Measurements from ENCODE around the gene ACSF2.

ACSF2 gene

GRCh38 chr17:50432125-50432762 is 6.2 kb downstream of the ACSF2 start:
- Histone ChIP-seq H4K20me1 (0 out of 2 replicates have a peak, but pooled peaks cover 6% of the 10 kb centered on the region), H3K4me2 (no peak overlapping the region), H3K36me3 (peaks cover 5% of the 10 kb centered on the region; the same call in 1 of the 2 replicates), H3K27me3 (no peaks in the 10 kb centered on the region), H3K9me3 (no peaks in the 10 kb centered on the region), H3K4me3 (no peak overlapping the region), H3K9ac (no peak overlapping the region), H3K27ac (no peak overlapping the region), H3K4me1 (peaks cover 13% of the 10 kb centered on the region)
- TF ChIP-seq Cebpa-rat (IDR thresholded peaks at IDR 0.05), result no peak

- no peak for TF ChIP-seq Cebpa-rat (IDR thresholded peaks at IDR 0.05)
Observed at GRCh38 chr17:50437409-50437808, 11.4 kb downstream of the ACSF2 start.

GRCh38 chr17:50439008-50439407 is 13.0 kb downstream of the ACSF2 start:
- Histone ChIP-seq H4K20me1 (peaks cover 12% of the 10 kb centered on the region; the same call in 1 of the 2 replicates), H3K27me3 (no peaks in the 10 kb centered on the region), H3K4me3 (no peak overlapping the region), H3K9ac (no peak overlapping the region), H3K36me3 (peaks cover 14% of the 10 kb centered on the region; the same call in 1 of the 2 replicates), H3K4me2 (no peak overlapping the region), H3K4me1 (no peaks in the 10 kb centered on the region), H3K27ac (no peak overlapping the region), H3K9me3 (no peaks in the 10 kb centered on the region)
- no peak for TF ChIP-seq Cebpa-rat (IDR thresholded peaks at IDR 0.05)

More at GRCh38 chr17:50437409-50437808, 11.4 kb downstream of the ACSF2 start:
- H3K36me3 ChIP-seq, result peaks cover 14% of the 10 kb centered on the region; the same call in 1 of the 2 replicates
- H3K27ac ChIP-seq, result no peak overlapping the region
- H4K20me1 ChIP-seq, result peaks cover 17% of the 10 kb centered on the region; the same call in 1 of the 2 replicates
- H3K9ac ChIP-seq, result no peak overlapping the region
- no peaks in the 10 kb centered on the region for H3K4me1 ChIP-seq
- no peak overlapping the region for H3K4me2 ChIP-seq
- no peak overlapping the region for H3K4me3 ChIP-seq
- no peaks in the 10 kb centered on the region for H3K27me3 ChIP-seq
- no peaks in the 10 kb centered on the region for H3K9me3 ChIP-seq

- TF ChIP-seq Cebpa-rat (IDR thresholded peaks at IDR 0.05), result no peak
- H3K9ac ChIP-seq, result no peak overlapping the region
- no peaks in the 10 kb centered on the region for H3K9me3 ChIP-seq
- no peak overlapping the region for H3K4me2 ChIP-seq
- no peaks in the 10 kb centered on the region for H3K4me1 ChIP-seq
- no peak overlapping the region for H3K27ac ChIP-seq
- no peaks in the 10 kb centered on the region for H3K27me3 ChIP-seq
- H3K4me3 ChIP-seq, result no peak overlapping the region
- H4K20me1 ChIP-seq, result peaks cover 12% of the 10 kb centered on the region; the same call in 1 of the 2 replicates
- peaks cover 14% of the 10 kb centered on the region; the same call in 1 of the 2 replicates for H3K36me3 ChIP-seq
Observed at GRCh38 chr17:50440172-50440837, 14.3 kb downstream of the ACSF2 start.

GRCh38 chr17:50440838-50441829 is 15.1 kb downstream of the ACSF2 start:
- TF ChIP-seq Cebpa-rat (IDR thresholded peaks at IDR 0.05), result no peak
- H3K9ac ChIP-seq, result no peak overlapping the region
- no peaks in the 10 kb centered on the region for H3K9me3 ChIP-seq
- no peak overlapping the region for H3K4me3 ChIP-seq
- no peaks in the 10 kb centered on the region for H3K4me1 ChIP-seq
- no peak overlapping the region for H3K27ac ChIP-seq
- H4K20me1 ChIP-seq, result peaks cover 16% of the 10 kb centered on the region
- H3K36me3 ChIP-seq, result peaks cover 14% of the 10 kb centered on the region; the same call in 1 of the 2 replicates
- H3K4me2 ChIP-seq, result no peak overlapping the region
- no peaks in the 10 kb centered on the region for H3K27me3 ChIP-seq

GRCh38 chr17:50443505-50443974 is 17.5 kb downstream of the ACSF2 start:
- TF ChIP-seq Cebpa-rat (IDR thresholded peaks at IDR 0.05), result no peak
- Histone ChIP-seq H3K4me2 (no peak overlapping the region), H3K9me3 (no peaks in the 10 kb centered on the region), H3K27me3 (no peaks in the 10 kb centered on the region), H3K4me3 (no peak overlapping the region), H3K27ac (no peak overlapping the region), H3K36me3 (peaks cover 6% of the 10 kb centered on the region; the same call in 1 of the 2 replicates), H4K20me1 (peaks cover 16% of the 10 kb centered on the region), H3K9ac (no peak overlapping the region), H3K4me1 (no peaks in the 10 kb centered on the region)

- Histone ChIP-seq H3K9ac (no peak overlapping the region), H3K27me3 (no peaks in the 10 kb centered on the region), H3K9me3 (no peaks in the 10 kb centered on the region), H3K4me2 (no peak overlapping the region), H3K4me1 (no peaks in the 10 kb centered on the region), H4K20me1 (peaks cover 11% of the 10 kb centered on the region), H3K4me3 (no peak overlapping the region), H3K27ac (no peak overlapping the region), H3K36me3 (peaks cover 6% of the 10 kb centered on the region; the same call in 1 of the 2 replicates)
- TF ChIP-seq Cebpa-rat (IDR thresholded peaks at IDR 0.05), result no peak
Observed at GRCh38 chr17:50444841-50445715, 19.1 kb downstream of the ACSF2 start.

- Histone ChIP-seq H3K4me2 (no peak overlapping the region), H3K4me3 (no peak overlapping the region), H3K27ac (no peak overlapping the region), H3K27me3 (no peaks in the 10 kb centered on the region), H3K9me3 (no peaks in the 10 kb centered on the region), H3K4me1 (no peaks in the 10 kb centered on the region), H3K36me3 (peaks cover 1% of the 10 kb centered on the region; the same call in 1 of the 2 replicates), H4K20me1 (peaks cover 4% of the 10 kb centered on the region; the same call in 1 of the 2 replicates), H3K9ac (no peak overlapping the region)
- no peak for TF ChIP-seq Cebpa-rat (IDR thresholded peaks at IDR 0.05)
Observed at GRCh38 chr17:50445730-50446325, 19.8 kb downstream of the ACSF2 start.

All from BLaER1 (cell line).